A549 treated with AZD9567 at 1 μM for 4 hours (cell line): ENCODE measurements around the gene SPR. TPM values are rescaled to one million over a fixed set of nuclear protein-coding genes. Genes with fewer than 3 reads are reported as not detected.

Experiments
- total RNA-seq: library from RNA; stranded (reverse); fragments of 200-300 nt; extraction: Qiagen RNA extraction; gene quantifications from 5 replicates; pipeline ENCODE4 v1.2.3, GENCODE V29; 2022; ENCODE audit not compliant: insufficient read depth

The SPR gene
- total RNA-seq = 64.6 to 133 TPM (median 124 TPM) in 5 replicates

DNA sequence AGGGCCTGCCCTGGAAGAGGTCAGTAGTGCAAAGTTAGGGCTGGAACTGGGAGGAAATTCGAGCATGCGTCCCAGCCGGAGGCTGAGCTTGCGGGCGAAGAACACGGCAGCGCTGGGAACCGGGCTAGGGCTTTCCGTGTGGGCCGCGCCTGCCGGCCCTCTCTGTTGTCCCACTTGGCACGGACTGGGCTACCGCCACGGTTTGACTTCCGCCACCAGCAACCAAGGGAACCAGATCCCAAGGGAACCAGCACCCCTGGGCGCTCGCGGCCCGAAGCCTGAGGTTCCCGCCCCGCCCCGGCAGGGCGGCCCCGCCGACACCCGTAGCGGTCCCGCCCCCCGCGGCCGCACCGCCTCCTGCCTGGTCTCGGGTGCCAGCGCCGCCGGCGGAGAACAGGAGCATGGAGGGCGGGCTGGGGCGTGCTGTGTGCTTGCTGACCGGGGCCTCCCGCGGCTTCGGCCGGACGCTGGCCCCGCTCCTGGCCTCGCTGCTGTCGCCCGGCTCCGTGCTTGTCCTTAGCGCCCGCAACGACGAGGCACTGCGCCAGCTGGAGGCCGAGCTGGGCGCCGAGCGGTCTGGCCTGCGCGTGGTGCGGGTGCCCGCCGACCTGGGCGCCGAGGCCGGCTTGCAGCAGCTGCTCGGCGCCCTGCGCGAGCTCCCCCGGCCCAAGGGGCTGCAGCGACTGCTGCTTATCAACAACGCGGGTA, at the start of gene SPR:
TSS of gene SPR (plus strand) at position 377 of the 708 bp plus-strand sequence. CDS start at position 402, 25 bp downstream.

DNA sequence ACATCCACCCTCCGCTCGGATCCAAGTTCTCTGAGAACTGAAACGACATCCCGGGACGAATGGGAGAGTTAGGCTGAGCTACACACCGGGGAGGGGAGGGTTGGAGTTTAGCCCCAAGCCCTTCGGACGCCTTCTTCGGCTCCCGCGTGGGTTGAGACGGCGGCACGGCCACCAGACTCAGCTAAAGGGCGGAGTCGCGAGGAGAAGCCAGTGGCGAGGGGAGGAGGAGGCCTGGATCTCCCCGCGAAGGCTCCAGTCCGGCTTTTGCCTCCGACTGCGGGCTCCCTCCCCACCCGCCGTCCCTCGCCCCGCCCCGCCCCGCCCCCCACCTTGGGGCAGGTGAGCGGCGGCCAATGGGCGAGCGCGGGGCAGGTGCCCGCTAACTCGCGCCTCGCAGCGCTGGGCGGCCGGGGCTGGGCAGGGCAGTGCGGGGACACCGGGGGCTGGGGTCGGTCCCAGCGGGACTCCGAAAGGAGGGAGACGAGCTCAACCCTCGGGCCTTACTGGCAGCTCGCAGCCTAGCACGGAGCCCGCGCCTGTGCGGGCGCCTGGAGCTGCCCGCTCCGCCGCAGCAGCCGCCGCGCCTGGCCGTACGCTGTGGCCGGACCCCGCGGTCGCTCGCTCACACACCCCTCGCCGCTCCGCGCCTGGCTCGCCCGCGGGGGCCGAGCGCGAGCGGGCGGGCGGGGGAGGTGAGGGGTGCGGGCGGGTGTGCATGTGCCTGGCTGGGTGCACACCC, 30.1 kb downstream of the SPR start, which contains the start of gene EMX1:
TSS of gene EMX1 (plus strand) at position 382 of the 739 bp plus-strand sequence. CDS start at position 716, 334 bp downstream.

Other genes with a start within 250 kb of the SPR start
- gene EXOC6B, start 61.4 kb upstream of the SPR start, total RNA-seq = 6.3 to 7.8 TPM (median 7.3 TPM) in 5 replicates
- 0.08 to 0.24 TPM (median 0.19 TPM) in 4 of 5 replicates, not detected in the other for gene EMX1, start 30.1 kb downstream of the SPR start, total RNA-seq
- 8.0 to 14.7 TPM (median 14.0 TPM) in 5 replicates for gene SFXN5, start 184.3 kb downstream of the SPR start, total RNA-seq
- gene RAB11FIP5, start 225.5 kb downstream of the SPR start, total RNA-seq = 27.9 to 33.9 TPM (median 32.6 TPM) in 5 replicates